Bone marrow (tissue), 2 donors: ENCODE data around the gene COPS7B.
"Not testable (repeated sequence)": the region's sequence is repeated elsewhere in the genome, so short reads cannot be mapped to it uniquely, and the experiment has no call there.

ENCODE experiments used
- DNase-seq, 2 donors: peaks; one replicate each; lab custom pipeline; 2025; lab: John Stamatoyannopoulos, UW

The COPS7B gene

DNA sequence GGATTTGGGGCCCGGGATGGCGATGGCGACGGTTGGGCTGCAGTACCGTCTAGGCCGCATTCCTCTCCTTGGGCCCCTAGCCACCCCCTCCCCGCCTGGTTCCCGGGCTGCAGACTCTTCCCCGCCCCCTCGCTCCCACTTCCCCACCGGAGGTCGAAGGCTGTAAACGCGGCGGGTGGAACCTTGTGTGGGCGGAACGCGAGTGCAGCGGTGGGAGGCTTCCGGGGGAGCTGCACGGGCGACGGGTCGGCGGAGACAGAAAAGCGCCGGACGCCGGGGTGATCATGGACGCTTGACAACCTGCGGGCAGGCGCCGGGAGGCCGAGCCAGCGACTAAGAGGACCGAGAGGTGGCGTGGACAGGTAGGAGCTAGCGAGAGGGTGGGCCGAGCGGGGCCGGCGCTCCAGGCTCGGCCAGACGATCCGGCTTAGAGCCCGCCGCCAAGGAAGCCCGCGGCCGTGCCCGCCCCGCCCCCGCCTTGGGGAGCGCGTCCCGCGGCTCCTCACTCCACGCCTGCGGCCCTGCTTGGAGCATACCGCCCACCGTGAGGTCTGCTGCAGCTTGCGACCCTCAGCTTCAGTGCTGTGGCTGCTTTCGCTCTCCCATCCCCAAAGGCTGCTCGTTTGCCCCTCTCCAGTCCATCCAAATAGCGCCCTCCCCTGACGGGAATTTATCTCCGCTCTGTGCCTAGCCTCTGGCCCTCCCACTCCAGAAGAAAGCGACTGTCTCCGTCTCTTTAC, at the start of gene COPS7B:
COPS7B (plus strand) TSS at position 269 of the 740 bp plus-strand sequence. CDS start 2,126 bp downstream, outside the sequence.
- DNase-seq, result peak; percentile 68 to 81

DNA sequence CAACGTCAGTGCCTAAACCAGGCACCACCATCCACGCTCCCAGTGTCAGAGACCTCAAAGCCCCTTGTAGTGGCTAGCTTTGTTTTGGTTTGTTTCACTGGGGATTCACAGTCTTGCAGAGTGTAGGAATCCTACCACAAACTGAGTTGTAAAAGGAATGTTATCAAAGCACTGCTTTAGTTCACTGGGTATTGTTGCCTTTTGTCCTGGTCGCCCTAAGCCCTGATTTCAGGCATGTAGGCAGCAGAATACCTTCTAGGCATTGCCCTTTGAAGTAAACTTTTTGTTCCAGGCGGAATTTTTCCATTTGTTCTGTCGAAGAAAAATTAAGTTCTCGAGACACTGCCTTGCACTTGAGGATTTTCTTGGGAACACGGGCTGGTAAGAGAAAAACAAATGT, 48.5 kb upstream of the COPS7B start:
- DNase-seq, result no peak

DNA sequence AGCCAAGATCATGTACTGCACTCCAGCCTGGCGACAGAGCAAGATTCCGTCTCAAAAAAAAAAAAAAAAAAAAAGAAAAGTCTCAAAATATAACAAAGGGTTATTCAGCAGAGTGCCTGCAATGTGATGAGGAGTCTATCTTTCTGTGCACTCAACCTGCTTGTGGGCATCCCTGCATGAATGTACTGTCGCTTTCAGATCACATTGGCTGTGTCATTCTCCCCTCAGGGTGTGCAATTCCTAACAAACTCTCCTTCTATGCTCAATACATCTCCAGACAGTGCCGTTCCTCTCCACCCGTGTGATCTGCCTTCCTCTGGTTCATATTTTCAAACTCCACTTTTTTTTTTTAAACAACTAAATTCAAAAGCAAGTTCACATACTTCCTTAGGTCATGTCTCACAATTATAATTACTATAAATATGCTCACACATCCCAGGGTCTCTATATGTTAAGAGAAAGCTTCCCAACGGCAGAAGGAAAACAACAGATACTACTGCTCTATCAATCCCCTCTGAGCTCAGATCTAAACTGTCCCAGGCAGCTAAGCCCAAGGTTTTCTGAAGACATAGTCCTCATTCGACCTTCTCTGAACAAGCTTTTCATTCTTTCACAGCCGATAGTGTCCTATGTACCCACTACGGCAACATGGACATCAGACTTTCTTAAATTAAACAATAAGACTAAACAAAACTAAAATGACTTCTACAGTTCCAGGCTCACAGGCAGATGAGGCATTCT, 42.7 kb upstream of the COPS7B start:
- DNase-seq, result no peak

DNA sequence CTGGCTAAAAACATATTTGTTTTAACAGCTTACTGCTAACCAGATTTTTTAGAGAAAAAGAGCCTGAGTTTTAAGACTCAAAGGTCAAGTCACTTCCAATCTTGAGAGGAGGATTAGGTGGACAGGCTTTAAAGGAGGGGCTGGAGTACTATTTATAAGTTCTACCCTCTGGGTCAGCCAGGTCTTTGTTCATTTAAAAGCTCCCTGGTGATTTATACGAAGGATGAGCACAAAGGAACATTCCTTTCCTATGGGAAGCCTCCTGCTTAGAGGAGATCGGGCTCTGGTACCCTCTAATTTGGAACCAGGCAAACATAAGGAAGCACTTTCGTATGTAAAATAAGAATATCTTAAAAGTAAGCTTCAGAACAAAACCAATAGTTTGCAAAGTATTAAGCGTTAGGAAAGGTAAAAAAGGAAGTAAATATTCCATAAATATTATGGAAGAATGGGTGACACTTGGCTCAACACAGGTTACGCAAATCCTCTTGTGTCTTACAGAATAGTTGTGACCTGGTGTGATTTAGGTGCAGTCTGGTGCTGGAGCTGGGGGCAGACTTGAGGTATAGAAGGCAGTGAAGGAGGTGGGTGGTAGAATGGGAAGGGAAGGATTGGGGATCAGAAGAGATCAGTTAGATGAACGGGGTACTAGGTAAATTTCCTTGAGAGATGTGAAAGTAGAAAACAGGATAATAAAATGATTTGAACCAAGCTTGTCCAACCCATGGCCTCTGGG, 40.8 kb upstream of the COPS7B start:
- DNase-seq, result no peak

DNA sequence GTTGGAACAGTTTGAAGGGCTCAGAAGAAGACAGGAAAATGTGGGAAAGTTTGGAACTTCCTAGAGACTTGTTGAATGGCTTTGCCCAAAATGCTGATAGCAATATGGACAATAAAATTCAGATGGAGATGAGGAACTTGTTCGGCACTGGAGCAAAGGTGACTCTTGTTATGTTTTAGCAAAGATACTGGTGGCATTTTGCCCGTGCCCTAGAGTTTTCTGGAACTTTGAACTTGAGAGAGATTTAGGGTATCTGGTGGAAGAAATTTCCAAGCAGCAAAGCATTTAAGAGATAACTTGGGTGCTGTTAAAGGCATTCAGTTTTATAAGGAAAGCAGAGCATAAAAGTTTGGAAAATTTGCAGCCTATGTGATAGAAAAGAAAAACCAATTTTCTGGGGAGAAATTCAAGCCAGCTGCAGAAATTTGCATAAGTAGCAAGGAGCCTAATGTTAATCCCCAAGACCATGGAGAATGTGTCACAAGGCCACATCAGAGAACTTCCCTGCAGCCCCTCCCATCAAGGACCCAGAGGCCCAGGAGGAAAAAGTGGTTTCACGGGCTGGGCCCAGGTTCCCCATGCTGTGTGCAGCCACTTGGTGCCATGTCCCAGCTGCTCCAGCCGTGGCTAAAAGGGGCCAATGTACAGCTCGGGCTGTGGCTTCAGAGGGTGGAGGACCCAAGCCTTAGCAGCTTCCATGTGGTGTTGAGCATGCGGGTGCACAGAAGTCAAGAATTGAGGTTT, 37.9 kb upstream of the COPS7B start:
- not testable (repeated sequence) for DNase-seq

DNA sequence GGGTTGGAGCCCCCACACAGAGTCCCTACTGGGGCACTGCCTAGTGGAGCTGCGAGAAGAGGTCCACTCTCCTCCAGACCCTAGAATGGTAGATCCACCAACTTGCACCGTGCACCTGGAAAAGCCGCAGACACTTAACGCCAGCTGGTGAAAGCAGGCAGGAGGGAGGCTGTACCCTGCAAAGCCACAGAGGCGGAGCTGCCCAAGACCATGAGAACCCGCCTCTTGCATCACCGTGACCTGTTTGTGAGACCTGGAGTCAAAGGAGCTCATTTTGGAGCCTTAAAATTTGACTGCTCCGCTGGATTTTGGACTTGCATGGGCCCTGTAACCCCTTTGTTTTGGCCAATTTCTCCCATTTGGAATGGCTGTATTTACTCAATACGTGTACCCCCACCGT, 37.2 kb upstream of the COPS7B start:
- DNase-seq, result not testable (repeated sequence)

DNA sequence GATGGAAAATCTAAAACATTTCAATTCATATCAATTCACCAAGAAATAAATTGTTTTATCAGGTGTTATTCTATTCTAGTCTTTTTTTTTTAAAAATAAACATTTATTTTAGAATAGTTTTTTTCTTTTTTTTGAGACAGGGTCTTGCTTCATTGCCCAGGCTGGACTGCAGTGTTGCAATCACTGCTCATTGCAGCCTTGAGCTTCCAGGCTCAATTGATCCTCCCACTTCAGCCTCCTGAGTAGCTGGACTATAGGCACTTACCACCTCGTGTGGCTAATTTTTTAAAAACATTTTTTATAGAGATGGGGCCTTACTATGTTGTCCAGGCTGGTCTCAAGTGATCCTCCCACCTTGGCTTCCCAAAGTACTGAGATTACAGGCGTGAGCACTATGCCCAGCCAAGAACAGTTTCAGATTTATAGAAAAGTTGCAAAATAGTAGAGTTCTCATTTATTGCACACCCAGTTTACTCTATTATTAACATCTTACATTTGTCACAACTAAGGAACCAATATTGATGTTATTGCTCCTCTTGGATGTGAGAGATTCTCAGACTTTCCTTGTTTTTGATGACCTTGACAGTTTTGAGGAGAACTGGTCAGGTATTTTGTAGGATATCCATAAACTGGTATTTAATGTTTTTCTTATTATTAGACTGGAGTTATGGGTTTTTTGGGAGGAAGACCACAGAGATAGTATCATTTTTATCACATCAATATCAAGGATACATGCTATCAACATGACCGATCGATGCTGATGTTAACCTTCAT, 35.0 kb upstream of the COPS7B start:
- DNase-seq, result no peak

DNA sequence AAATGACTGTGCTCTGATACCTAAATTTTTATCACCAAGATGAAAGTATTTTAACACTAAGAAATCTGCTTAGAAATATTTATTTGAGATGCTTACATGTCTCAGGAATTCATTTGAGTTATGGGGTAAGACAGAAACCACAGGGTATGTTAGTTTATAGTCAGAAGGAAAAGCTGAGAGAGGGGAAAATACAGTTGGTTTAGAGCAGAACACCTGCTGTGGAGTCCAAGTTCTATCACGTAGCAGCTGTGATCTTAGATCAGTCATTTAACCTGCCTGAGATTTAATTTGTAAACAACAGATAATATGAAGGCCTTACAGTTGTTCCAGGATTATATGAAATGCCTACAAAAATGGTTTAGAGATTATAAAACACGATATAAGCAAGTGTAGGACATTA, 34.2 kb upstream of the COPS7B start:
- no peak for DNase-seq

DNA sequence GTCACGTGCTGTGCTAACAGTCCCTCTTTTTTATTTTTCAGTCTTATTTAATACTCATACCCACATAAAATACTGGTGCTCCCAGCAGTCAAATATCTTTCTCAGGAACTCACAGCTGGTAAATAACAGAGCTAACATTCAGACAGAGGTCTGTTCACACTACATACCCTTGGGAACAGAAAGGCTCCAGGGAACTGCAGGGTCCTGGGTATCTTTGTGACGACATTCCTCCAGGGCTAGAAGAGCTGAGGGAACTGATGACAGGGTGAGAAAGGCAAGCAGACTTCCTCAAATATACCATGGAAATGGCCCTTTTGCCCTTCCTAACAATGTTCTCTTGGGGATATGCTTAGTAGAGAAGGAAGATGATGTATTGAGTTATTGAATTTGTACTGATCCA, 24.5 kb upstream of the COPS7B start:
- no peak for DNase-seq

DNA sequence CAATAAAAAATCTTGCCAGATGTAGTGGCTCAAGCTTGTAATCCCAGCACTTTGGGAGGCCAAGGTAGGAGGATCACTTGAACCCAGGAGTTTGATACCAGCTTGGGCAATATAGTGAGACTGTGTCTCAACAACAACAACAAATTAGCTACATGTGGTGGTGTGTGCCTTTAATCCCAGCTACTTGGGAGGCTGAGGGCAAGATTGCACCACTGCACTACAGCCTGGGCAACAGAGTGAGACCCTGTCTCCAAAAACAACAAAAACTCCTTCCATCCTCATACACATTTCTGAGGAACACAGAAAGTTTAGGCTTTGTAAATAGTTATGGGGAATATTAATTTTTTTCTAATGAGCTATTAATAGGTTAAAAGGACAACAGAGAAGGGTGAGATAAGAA, 22.1 kb upstream of the COPS7B start:
- no peak for DNase-seq

DNA sequence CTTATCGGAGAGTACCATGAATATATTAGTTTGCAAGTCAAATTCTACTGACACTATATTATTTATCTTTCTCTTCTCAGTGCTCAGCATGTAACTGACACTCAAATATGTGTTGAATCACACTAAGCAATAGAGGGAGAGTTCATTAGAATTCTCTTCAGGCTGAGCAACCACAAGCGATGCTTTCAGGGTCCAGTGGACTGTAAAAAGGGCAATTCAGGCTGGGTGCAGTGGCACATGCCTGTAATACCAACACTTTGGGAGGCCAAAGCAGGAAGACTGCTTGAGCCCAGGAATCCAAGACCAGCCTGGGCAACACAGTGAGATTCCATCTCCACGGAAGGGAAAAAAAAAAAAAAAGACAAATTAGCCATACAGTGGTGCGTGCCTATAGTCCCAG, 21.5 kb upstream of the COPS7B start:
- DNase-seq, result no peak

DNA sequence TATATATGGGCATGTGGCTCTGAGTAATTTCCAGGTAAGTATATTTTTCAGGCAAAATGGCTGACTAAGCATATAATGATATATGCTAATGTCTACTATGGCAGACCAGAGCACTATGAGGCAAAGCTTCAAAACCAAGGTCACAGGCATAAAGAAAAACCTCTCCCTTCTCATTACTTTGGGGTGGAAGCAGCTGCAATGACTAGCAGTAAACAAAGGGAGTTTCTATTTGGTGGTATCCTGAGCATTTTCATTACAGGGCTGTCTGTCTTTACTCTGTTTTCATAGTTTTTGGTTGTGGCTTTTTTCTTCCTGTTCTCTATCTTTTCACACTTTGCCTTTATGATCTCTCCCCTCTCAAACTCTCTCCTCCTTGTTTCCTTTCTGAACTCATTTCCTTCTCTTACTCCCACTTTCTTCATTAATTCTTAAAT, 20.7 kb upstream of the COPS7B start:
- DNase-seq, result peak in 1 of 2 donors; percentile 62

DNA sequence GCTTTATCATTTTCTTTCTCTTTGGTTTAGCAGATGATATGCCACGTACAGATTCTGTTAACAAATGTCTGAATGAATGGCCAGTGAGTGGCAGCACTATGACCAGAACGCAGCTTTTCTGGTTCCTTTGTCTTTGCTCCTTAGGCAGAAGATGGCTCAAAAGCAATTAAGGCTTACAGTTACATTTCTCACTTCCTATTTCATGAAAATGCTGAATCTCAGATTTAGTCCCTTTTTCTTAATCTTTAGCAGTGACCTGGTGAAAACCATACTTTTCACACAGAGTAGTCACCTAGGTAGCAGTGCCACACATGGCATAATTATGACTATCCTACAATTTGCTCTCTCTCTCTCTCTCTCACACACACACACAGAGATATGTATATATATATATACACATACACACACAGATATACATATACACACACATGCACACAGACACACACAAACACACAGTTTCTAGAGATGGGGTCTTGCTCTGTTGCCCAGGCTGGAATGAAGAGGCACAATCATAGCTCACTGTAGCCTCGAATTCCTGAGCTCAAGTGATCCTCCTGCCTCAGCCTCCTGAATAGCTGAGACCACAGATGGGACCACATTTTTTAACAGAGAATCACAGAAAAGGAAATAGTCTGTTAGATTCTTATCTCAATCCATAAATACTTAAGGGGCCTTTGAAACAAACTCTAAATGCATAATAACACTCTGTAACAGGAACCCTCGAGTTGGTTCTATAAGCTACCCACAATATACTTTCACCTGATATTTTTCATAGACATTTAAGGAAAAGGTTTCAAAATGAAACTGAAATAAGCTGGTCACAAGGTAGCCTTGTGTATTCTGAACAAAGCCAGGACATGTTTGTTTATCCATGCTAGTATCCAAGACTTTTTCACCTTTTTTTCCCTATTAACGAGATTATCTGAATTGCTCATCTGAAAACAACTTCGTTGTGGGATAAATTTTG, 16.8 kb upstream of the COPS7B start:
- DNase-seq, result no peak

DNA sequence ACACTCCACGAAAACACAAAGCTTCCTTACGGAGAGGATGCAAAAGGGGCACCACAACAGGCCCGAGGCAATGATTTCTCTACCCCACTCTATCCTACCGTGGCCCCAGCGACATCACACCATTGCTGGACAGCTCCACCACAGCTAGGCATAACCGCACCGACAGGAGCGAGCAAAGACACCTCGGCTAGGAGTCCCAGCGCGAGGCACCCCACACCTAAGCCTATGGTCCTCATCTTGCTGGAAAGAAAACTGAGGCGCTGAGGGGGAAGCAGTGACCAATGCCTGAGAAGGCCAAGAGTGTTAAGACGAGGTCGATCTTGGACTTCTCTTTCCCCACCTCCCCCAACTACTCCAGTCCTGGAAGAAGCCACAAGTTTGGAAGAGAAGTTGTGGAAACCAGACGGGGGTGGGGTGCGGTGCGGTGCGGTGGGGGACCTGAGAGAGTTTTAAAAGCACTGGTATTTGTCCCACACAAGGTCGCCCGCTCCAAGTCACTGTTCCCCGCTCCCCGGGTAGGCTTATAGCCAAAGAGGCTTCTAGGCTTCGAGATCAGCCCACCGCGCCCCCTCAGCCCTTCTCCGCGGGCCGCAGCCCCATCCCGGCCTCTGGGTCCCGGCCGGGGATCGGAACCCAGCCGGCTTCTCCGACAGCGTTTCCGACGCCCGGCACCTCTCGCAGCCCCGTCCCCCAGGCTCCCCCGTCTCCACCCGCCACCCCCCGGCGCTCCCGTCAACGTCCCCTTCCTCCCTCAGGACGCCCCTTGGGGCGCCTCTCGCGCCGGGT, 5.9 kb upstream of the COPS7B start:
- DNase-seq, result no peak

DNA sequence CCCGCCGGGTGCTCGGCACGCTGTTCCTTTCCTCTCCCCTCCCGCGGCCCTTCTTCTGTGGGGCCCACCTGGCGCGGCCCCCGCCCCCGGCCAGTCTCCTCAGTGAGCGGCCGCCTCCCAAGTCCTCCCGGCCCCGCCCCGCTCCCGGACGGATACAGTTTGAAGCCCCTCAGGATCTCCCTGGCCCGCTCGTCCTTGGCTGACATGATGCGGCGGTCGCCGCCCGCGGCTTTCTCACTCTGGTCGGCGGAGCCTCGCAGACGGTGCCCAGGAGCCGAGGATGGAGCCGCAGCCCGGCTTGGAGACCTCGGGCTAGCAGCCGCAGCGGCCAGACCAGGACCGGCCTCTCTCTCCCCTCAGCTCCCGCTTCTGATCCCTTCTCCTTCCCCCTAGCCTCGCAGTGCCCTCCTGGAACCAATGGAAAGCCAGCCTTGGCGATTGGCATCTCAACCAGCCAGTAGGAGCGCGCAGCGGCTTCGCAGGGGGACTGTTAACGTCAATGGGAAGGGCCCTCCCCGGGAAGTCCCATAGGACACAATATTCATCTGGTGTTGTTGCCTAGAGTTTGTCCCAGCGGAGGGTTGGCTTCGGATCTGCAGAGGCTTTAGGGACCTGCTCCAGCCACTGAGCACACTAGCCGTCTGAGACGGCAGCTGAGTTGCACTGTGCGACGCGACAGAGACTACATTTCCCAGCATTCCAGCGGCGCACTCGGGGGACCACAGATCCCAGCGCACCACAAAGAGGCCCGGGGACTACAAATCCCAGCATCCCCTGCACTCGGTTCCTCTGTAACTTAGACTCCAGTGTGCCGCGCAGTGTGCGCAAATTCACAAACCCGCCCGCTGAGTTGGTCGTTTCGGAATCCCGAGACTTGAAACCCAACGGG, 5.1 kb upstream of the COPS7B start, which contains the start of gene PDE6D:
PDE6D (minus strand) TSS at position 374 of the 889 bp plus-strand sequence; CDS start at position 206, 168 bp downstream.
- peak; percentile 94 to 96 for DNase-seq

DNA sequence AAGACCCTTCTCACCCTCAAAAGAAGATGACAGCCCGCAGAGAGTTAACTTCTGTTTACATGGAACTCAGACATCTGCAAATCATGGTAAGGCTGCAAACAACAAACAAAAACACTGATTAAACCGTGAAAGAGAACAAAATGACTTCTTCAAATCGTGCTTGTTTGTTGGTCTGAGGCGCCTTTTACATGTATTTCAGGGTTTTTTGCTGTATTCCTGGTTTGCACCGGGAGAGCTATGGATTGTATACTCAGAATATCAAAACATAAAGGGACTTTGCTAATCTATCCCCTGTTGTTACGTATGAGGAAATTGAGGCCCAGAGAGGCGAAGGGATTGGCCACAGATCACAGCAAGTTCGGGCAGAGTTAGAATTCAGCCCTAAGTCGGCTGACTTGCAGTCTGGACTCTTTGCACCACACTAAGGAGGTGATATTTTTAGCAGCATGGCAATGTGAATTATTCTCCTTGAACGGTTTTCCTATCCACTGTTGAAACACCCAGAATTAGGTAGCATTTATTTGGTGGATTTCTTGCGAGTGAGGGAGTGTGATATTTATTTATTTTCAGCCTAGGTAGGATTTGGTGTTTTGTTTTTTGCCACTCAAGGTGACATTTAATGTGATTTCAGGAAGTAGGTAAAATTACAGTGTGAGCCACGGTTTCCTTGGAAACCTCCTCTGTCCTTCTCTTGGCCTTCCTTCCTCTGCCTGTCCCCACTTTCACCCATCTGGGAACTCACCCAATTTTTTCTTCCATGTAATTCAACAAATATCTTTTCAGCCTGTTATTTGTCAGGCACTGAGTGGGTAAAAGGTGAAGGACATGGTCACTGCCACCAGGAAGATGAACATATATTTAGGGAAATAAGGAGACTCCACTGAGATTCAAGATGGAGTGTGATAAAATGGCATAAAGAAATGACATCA, 4.2 kb upstream of the COPS7B start:
- peak in 1 of 2 donors; percentile 39 for DNase-seq

DNA sequence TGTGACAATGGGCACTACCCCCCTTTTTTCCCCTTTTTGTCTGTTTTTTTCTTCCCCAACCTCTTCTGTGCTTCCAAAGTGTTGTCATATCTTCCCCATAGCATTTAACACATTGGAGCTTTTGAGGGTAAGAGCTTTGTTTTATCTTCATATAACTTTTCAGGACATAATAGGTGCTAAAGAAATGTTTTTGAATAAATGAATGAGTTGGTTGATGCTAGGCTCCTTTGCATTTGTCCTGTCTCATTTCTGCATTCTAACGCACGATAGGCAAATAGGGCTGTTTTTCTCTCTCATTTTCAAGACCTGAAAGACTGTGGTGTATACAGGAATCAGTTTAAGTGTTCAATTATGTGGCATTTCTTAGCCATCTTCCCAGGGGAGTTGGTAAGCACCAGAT, 832 bp upstream of the COPS7B start:
- no peak for DNase-seq
